Measurements from ENCODE around the gene PRICKLE2.

The PRICKLE2 gene

GRCh38 chr3:64214381-64215018 lies 10.8 kb downstream of the PRICKLE2 start:
- H3K36me3 ChIP-seq (ENCODE audit: low read depth), result no peaks in the 10 kb centered on the region
- peaks cover 32% of the 10 kb centered on the region for H3K4me1 ChIP-seq (ENCODE audit: insufficient read depth, poor library complexity, severe bottlenecking)
- peak overlapping the region; percentile 66 for H3K27ac ChIP-seq (ENCODE audit: poor library complexity, severe bottlenecking)
- H3K9me3 ChIP-seq (ENCODE audit: severe bottlenecking), result no peaks in the 10 kb centered on the region
- DNase-seq (ENCODE audit: low spot score) (no peak), ATAC-seq (ENCODE audit: low read depth) (peak; percentile 20; the same call in 1 of the 3 replicates)
- no peak for TF ChIP-seq CTCF (IDR thresholded peaks at IDR 0.05; ENCODE audit: poor library complexity, severe bottlenecking)
- no peaks in the 10 kb centered on the region for H3K27me3 ChIP-seq (ENCODE audit: insufficient read depth, poor library complexity, severe bottlenecking)
- no peak overlapping the region for H3K4me3 ChIP-seq (ENCODE audit: severe bottlenecking)

DNA sequence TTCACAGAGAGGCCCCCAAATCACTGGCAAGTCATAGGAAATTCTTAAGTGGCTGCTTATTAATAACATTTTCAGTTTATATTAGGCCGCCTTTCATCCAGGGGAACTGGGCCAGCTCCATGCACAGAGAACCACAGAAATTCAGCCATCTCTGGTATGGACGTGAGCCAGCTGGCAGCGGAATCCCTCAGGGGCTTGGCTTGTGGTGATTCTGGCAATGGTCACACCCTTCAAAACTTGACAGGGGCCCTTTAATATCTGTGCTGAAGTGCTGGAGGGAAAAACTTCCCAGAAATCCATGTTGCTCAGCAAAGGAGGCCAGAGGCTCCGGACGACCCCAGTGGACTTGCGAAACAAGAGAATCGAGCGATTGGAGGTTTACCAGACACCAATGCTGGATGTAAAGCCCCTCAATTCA lies 11.3 kb downstream of the PRICKLE2 start:
- no peaks in the 10 kb centered on the region for H3K27me3 ChIP-seq (ENCODE audit: insufficient read depth, poor library complexity, severe bottlenecking)
- no peaks in the 10 kb centered on the region for H3K36me3 ChIP-seq (ENCODE audit: low read depth)
- H3K9me3 ChIP-seq (ENCODE audit: severe bottlenecking), result no peaks in the 10 kb centered on the region
- H3K27ac ChIP-seq (ENCODE audit: poor library complexity, severe bottlenecking), result peak overlapping the region; percentile 66
- TF ChIP-seq CTCF (IDR thresholded peaks at IDR 0.05; ENCODE audit: poor library complexity, severe bottlenecking), result no peak
- DNase-seq (ENCODE audit: low spot score) (no peak), ATAC-seq (ENCODE audit: low read depth) (peak; percentile 44)
- H3K4me1 ChIP-seq (ENCODE audit: insufficient read depth, poor library complexity, severe bottlenecking), result peaks cover 32% of the 10 kb centered on the region
- H3K4me3 ChIP-seq (ENCODE audit: severe bottlenecking), result no peak overlapping the region

- peak overlapping the region; percentile 66 for H3K27ac ChIP-seq (ENCODE audit: poor library complexity, severe bottlenecking)
- no peak overlapping the region for H3K4me3 ChIP-seq (ENCODE audit: severe bottlenecking)
- H3K36me3 ChIP-seq (ENCODE audit: low read depth), result no peaks in the 10 kb centered on the region
- peaks cover 32% of the 10 kb centered on the region for H3K4me1 ChIP-seq (ENCODE audit: insufficient read depth, poor library complexity, severe bottlenecking)
- DNase-seq (ENCODE audit: low spot score) (no peak), ATAC-seq (ENCODE audit: low read depth) (no peak)
- TF ChIP-seq CTCF (IDR thresholded peaks at IDR 0.05; ENCODE audit: poor library complexity, severe bottlenecking), result no peak
- H3K27me3 ChIP-seq (ENCODE audit: insufficient read depth, poor library complexity, severe bottlenecking), result no peaks in the 10 kb centered on the region
- H3K9me3 ChIP-seq (ENCODE audit: severe bottlenecking), result no peaks in the 10 kb centered on the region
Observed at GRCh38 chr3:64213224-64213878, 11.9 kb downstream of the PRICKLE2 start.

DNA sequence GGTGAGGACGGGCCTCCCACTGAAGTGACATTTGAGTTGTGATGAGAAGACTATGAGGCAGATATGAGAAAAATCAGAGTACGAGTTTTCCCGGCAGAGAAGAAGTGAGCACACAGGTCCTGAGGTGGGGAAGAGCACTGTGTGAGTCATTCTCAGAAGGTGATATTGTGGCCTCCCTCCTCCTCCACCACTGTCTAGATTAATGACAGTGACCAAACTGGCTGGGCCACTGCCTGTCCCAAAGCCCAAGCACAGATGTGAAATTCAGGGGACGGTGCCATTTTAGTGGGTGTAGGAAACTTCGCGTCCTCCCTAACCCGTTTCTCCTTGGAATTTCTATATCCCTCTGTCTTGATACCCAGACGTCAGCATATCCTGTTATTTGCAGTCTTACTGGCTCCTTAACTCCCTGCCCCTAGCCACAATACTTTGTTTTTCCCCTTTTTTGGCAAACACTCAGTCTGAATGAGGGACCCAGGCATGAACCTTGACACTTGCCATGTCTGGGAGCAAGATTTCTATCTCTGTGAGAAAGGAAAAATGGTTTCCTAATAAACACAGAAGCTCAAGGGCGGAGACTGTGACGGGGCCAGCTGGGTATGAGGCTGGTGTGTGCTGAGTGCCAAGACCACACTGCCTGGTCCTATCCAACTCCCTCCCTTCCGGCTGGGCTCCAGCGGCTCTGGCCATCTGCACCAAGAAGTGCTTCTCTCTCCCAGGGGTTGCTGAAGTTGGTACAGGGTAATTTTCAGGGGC lies 15.2 kb downstream of the PRICKLE2 start:
- no peak for DNase-seq (ENCODE audit: low spot score)
- H3K4me3 ChIP-seq (ENCODE audit: severe bottlenecking), result no peak overlapping the region

More for the DNA sequence above, 15.2 kb downstream of the PRICKLE2 start:
- Histone ChIP-seq H3K27me3 (ENCODE audit: insufficient read depth, poor library complexity, severe bottlenecking) (no peaks in the 10 kb centered on the region), H3K36me3 (ENCODE audit: low read depth) (no peaks in the 10 kb centered on the region), H3K27ac (ENCODE audit: poor library complexity, severe bottlenecking) (no peak overlapping the region), H3K4me1 (ENCODE audit: insufficient read depth, poor library complexity, severe bottlenecking) (peaks cover 15% of the 10 kb centered on the region), H3K9me3 (ENCODE audit: severe bottlenecking) (no peaks in the 10 kb centered on the region)
- no peak for TF ChIP-seq CTCF (IDR thresholded peaks at IDR 0.05; ENCODE audit: poor library complexity, severe bottlenecking)
- no peak for ATAC-seq (ENCODE audit: low read depth)
